Fibroblast of skin of abdomen (primary cell): ENCODE results near the gene JMJD8.
A peak's percentile ranks its signal among the peaks of the same experiment; 100 is the strongest.

ENCODE experiments used
- DNase-seq: peaks from one replicate; pipeline ENCODE4 v3.0.0-alpha.2; 2013

Gene JMJD8

DNA sequence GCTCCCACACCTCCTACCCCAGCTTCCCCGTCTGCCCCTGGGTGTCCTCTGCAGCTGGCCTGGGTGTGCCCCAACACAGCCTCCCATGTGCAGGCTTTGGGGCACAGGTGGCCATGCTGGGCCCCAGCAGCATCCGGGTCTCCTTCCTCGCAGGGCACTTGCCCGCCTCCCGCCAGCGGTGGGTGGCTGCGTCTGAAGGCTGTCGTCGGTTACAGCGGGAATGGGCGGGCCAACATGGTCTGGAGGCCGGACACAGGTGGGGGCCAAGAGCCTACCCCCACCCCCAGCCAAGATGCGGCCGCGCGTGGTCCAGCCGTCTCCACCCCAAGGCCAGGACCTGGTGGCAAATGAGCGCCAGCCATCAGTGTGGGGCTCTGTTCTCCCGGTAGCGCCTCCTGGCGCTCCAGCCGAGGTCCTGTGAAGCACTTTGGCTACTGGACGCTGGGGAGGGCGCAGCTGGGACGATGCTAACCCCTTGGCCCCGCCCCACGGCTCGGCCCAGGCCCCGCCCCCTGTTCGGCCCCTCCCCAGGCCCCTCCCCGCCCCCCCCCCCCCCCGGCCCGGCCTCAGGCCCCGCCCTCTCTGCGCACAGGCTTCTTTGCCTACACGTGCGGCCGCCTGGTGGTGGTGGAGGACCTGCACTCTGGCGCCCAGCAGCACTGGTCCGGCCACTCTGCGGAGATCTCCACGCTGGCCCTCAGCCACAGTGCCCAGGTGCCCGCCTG, 23.5 kb downstream of the JMJD8 start:
- peak; percentile 66 for DNase-seq

DNA sequence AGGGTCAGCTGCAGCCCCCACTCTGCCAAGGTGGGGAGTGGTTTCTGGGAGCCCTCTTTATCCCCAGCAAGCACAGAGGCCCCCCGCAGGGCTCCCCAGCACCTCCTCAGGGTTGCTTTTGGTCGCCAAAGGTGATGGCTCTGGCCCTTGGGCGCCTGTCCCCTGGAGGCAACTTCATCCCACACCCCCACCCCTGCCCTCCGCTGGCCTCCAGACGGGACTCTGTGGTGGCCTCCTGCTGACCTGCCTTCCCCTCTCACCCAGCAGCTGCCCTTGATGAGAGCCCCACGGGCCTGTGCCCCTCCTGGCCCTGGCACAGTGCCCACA, 24.0 kb downstream of the JMJD8 start:
- no peak for DNase-seq

DNA sequence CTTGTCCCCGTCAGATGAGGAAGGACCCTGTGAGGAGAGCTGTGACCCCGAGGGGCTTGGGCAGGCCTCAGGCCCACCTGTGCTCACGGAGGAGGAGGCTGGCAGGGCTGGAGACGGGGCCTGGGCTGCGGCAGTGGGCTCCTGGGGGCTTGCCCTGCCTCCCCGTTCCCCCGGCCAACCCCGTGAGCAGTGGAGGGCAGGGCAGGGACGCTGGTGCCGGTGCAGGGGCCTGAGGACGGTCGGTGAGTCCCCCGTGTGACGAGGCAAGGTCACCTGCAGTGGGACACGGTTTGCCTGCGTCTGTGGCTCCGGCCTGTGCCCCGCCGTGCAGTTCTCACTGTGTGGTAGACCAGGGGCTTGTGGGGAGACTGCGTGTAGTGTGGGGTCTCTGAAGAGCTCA, 24.5 kb downstream of the JMJD8 start:
- no peak for DNase-seq

DNA sequence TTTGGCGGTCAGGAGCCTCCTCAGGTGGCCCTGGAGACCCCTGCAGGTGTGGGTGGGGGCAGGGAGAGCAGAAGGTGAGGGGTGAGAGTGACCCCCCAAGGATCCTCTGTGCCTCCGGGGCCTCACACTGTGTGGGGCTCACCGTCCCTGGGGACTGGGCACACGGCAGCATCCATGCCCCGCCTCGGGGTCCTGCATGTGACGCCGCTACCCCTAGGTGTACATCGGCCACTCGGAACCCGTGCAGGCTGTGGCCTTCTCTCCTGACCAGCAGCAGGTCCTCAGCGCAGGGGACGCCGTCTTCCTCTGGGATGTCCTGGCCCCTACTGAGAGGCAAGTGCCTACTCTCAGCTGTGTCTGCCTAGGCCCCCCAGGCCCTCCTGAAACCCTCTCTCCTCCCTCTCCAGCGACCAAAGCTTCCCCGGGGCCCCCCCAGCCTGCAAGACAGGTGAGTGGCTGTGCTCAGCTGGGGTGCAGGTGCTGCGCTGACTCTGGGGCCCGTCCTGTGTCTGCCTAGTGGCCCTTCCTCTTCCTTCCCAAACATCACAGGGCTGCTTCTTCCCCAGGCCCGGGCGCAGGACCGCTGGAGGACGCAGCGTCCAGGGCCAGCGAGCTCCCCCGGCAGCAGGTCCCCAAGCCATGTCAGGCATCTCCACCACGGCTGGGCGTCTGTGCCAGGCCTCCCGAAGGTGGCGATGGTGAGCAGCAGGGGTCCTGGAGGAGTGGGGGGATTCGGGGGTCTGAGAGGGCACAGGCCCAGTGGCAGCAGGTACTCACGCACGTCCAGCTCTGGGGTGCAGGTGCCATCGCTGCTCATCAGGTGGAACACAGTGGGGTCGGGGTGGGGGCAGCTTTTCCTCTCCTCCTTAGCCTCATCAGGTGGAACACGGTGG, 25.2 kb downstream of the JMJD8 start:
- no peak for DNase-seq

DNA sequence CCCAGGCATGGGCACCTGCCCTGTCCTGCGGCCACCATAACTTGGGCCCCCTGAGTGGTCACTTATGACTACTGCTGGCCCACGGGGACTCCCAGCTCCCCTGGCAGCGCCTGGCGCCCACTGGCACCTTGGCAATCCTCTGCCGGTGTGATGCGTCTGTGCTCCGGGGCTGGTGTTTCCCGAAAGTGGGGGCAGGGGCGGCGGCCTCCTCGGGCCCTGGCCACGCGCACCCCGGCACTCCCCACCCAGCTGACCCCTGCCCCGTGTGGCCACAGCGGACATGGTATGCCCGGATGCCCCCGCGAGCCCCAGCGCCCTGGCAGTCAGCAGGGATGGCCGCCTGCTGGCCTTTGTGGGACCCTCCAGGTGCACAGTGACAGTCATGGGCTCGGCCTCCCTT, 26.6 kb downstream of the JMJD8 start:
- no peak for DNase-seq

DNA sequence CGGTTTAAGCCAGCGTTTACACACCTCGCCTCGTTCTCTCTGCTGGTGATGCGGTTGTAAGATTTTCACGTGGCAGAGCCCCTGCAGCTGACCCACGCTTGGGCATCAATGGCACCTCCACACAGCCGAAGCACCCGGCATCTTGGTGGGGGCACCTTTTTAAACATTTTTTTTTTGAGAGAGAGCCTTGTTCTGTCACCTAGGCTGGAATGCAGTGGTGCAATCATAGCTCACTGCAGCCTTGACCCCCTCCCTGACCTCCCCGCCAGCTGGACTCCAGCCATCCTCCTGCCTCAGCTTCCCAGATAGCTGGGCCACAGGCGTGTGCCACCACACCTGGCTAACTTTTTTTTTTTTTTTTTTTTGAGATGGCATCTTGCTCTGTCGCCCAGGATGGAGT, 30.1 kb downstream of the JMJD8 start:
- no peak for DNase-seq

DNA sequence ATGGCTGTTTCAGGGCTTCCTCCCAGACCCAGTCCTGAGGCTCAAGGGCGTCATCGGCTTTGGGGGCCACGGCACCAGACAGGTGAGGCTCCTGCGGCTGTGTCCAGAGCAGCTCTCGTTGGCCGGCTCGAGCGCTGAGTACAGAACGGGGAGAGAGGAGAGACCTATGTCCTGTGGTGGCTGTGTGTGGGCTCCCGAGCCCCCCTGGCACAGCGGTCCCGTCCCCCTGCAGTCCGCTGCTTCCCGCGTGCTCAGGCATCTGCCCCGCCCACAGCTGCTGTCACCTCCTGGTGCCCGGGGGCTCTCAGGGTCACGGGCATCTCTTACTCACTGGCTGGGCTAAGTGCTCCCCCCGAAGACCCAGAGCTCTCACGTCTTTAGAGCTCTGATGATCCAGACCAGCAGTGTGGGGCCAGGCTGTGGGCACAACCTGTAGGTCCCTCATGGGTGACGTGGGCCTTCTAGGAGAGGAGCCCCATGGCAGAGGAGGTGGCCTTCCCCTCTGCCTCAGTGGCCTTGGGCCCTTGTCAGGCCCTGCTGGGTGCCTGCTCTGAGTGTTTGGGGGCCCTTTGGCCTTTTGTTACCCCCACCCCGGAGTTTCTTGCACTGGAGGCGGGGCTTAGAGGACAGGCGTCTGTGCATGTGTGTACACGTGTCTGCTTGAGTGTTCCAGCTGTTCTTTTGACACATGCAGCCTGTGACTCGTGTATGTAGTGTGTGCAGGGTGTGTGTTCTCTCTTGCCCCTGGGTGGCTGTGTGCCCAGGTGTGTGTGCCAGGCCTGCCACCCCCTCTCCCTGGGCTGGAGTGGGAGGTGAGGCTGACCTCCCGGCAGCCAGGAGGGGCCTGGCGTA, 31.5 kb downstream of the JMJD8 start:
- no peak for DNase-seq

DNA sequence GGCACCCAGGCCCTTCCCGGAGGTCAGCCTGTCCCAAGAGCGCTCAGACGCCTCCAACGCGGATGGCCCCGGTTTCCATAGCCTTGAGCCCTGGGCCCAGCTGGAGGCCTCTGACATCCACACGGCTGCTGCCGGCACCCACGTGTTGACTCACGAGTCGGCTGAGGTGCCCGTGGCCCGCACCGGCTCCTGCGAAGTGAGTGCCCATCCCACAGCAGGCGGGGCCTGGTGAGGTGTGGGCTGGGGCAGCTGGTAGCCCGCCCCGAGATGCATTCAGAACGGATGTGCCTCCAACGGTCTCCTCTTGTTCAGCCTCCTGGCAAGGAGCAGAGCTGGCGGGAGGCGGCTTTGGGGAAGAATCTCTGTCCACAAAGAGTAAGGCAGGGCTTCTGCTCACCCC, 32.3 kb downstream of the JMJD8 start:
- no peak for DNase-seq

DNA sequence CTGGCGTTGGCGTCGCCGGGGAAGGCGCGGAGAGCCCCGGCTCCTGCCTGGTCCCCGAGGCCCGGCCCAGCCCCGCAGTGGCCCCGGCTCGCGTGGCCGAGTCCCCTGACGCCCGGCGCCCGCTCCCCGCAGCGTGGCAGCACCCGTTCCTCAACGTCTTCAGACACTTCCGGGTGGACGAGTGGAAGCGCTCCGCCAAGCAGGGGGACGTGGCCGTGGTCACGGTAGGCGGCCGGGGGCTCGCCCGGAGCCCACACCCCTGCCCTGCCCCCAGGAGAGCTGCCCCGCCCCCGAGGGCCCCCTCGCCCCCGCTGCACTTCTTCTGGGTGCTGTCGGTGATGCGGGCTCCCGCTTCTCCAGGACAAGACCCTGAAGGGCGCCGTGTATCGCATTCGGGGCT, 34.5 kb downstream of the JMJD8 start:
- DNase-seq = no peak

DNA sequence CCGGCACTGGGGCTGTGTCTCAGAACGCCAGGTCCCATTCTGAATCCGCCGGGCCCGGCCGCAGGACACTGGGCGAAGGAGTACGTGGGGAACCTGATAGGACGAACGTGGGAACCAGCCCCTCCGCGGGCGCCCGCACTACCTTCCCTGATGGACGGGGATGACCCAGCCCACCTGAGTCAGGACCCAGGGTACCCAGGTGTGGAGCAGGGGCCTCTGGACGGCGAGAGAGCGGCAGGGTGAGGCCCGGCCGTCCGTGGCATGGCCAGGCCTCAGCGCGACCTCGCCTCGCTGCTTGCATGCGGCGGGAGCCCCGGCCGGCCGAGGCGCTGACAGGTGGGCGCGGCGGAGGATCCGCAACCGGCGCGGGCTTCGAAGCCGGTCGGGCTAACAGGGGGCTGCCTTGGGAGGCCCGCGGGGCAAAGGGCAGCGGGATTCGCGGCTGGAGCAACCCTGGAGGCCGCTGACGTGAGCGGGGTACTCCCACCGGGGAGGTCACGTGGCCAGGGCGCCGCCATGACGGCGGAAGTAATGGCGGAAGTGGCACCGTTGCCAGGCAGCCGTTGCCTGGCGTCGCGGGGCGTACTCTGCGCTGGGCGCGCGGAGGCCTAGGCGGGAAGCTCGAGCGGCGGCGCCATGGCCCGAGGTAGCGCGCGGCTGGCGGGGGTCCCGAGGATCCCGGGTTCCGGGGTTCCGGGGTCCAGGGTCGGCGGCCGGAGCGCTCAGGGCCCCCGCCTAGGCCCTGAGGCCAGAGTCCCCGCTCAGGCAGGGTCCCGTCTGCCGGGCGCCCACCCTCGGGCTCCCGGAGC, 35.1 kb downstream of the JMJD8 start, which contains the start of gene WDR90:
Gene WDR90, plus strand, starts transcription at position 585 of the 809 bp plus-strand sequence. Its CDS starts 52 bp downstream, at position 637.
- DNase-seq = peak; percentile 88

DNA sequence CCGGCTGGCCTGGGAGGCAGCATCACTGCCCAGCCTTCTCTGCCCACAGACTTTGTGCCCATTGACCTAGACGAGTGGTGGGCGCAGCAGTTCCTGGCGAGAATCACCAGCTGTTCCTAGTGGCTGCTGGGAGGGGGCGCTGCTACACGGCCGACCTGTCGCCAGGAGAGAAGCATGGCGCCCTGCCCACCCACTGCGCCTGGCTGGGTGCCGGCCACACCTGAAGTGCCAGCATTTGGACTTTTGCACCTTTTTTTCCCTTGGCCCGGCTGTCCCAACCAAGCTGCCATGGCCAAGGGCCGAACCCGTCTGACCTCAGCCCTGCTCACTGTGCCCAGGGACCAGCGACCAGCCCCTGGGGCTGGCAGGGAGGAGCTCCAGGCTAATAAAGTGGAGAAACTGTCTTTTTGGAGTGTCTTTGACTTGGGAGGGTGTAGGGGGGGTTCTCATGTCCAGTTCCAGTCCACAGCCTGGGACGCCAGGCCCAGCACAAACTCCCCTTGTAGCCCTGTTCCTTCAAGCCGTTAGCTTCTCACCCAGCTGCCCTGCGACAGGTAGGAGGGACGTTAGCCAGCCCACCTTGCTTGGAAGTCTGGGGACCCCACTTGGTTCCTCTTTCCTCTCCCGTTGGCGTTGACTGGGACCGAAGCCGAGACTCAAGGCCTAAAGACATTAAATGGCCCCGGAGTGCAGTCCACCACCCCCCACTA, 35.9 kb downstream of the JMJD8 start:
- DNase-seq = peak; percentile 18

DNA sequence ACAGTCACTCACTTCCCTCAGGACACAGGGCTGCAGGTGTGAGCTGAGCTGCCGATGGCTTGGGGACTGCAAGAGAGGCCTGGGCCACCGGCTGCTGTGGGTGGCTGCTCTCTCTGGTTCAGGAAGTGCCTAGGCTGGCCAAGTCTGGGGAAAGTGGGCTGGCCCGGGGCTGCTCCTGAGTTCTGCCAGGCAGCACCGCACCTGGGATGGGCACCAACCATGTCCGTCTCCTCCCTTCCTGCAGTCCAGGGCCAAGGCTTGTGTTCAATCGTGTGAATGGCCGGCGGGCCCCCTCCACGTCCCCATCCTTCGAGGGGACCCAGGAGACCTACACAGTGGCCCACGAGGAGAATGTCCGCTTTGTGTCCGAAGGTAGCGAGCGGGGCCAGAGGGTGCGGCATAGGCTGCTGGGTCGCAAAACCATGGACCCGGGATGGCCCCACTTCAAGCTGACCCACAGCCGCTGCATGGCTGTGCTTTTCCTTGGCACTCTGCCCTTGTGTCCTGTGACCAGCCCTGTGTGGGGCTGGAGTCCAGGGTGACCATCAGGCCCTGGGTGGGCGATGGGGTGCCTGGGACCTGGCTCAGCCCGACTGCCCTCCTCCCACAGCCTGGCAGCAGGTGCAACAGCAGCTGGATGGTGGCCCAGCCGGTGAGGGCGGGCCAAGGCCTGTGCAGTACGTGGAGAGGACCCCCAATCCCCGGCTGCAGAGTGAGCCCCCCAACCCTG, 36.8 kb downstream of the JMJD8 start:
- DNase-seq = no peak

DNA sequence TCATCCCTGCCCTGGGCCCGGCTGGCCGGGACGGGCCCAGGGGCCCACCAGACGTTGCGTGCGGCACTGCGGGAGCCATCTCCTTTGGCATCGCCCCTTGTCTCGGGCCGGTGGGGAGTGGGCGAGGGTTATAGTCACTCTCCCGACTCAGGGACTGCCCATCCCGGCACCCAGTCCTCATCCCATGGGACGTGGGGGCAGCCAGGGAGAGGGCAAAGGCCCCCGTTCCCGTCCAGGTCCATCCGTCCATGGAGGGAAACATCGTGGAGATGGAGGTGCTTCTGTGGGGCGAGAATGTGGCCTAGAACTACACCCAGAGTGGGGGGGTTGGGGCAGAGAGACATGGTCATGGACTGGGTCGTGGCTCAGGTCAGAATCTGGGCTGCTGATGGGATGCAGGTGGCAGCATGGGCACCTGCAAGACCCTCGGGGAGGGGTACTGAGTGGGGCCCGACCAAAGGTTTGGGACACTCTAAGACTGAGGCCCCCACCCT, 37.4 kb downstream of the JMJD8 start:
- DNase-seq = no peak

DNA sequence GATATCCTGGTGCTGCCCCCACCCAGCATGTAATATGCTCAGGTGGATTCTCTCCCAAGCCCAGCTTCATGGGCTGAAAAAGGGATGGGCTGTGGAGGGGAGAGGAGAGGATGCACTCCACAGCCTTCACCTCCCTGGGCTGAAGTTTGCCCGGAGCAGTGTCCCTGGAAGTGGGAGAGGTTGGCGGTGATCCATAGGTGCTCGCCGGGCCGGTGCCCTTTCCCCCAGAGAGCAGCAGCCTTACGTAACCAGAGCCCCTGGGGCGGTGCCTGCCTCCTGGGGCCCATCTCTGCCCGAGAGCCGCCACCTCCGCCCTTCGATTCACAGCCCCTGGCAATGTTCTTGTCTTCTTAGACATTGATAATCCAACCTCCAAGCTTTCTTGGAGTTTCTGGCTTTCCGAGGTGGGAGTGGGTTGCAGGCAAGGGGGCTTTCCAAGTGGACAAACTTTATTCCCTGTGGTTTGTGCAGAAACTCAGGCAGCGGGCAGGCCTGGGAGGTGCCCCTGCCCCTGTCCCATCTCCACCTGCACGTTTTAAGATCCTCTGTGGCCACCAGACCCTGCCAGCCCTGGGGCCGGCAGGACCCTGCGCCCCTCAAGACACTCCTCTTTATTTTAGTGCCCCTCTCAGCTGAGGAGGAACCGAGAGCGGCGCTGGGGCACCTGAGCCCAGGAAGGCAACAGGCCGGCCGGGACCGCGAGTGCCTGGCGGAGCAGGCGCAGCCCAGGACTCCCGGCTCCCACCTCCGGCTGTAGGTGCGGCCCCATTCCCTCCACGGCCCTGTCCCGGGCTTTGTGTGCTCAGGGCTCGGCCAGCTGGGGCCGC, 38.1 kb downstream of the JMJD8 start:
- no peak for DNase-seq

DNA sequence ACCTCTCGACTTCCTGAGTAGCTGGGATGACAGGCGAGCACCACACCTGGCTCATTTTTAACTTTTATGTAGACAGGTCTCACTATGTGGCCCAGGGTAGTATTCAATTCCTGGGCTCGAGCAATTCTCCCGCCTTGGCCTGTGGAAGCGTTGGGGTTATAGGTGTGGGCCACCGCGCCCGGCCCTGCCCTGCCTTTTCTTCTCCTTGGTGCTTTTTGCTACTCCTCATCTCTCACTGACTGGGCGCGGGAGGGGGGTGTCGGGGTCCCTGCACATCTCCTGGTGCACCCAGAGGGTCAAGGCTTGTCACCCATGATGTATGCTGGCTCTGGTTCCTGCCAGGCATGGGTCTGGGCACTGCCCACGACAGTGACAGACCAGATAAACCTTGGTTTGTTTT, 39.6 kb downstream of the JMJD8 start:
- DNase-seq = no peak

DNA sequence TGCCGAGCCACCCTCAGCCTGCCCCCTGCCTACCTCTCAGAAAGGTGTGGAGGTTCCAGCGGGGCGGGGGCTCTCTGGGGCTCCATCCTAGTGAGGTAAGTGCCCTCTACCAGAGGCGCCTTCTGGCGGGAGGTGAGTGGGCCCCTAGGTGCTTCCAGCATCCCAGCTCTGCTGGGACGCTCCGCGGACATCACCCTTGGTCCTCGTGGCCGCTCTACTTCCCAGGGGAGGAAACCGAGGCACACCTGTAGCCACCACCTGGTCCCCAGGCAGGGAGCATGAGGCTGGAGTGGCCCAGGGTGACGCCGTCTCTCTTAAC, 41.1 kb downstream of the JMJD8 start:
- DNase-seq = no peak

DNA sequence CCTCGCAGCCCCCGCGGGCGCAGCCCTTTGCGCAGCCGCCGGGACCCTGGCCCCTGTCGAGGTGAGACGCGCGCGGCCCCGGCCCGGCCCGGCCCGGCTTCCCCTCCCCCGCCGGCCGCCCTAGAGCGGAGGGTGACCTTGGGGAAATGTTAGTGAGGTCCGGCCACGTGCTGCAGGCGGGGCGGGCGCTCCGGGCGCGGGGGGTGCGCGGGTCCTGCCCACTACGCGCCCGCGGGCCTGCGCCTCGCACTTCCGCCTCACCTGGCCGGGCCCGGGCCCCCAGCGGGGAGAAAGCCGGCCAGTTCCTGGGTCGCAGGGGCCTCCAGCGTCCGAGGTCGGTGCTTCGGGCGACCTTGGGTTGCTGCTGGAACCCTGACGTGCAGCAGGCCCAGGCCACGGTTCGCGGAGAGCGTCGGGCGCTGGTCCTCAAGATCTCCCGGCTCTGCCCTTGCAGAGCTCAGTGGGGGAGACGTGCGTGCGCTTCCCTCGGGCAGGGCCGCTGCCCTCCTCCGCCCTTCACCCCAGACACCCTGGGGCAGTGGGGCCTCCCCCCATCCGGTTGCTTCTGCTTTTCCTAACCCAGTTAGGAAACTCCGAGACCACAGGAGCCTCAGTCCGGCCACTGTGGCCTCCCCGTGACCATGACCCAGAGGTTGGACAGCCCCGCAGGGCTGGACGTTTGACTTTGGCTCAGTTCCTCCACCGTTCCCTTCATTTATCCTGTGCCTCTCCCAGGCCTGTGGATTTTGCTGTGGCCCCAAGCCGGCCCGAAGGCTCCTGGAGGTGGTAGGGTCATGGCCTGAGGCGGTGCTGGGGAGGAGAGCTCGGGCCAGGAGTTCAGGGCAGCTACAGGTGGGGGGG, 41.7 kb downstream of the JMJD8 start:
- DNase-seq = no peak

DNA sequence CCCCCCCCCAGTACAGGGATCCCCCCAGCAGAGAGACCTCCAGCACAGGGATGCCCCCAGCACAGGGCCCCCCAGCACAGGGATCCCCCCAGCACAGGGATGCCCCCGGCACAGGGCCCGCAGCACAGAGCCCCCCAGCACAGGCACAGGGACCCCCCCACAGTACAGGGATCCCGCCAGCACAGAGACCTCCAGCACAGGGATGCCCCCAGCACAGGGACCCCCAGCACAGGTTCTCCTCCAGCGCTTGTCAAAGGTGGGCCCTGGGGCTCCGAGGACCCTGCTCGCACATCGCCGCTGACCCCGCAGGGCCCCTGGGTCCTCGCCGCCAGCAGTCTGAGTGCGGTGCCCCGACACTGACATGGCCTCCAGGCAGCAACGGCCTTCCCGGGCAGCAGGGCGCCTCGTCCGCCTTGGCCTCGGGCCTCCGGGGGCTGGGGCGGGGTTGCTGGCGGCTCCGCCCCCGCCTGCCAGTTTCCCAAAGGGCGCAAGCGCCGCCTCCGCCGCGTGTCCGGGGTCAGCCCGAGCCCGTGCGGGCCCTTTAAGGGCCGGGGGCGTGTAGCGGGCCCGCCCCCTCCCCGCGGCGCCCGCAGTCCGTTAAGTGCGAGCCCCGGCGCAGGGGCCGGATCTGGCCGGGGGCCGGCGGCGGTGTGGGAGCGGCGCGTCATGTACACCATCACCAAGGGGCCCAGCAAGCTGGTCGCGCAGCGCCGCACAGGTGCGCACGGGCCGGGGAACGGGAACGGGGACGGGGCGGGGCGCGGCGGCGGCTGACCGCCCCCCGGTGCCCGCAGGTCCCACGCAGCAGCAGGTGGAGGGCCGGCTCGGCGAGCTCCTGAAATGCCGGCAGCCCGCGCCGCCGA, 42.6 kb downstream of the JMJD8 start, which contains the start of gene MCRIP2:
Gene MCRIP2, plus strand, starts transcription at position 503 of the 863 bp plus-strand sequence. Its CDS starts 164 bp downstream, at position 667.
- peak; percentile 63 for DNase-seq
